LNCaP clone FGC (cell line): Measurements from ENCODE around the gene KRTCAP3.
"Not testable (repeated sequence)": the region's sequence is repeated elsewhere in the genome, so short reads cannot be mapped to it uniquely, and the experiment has no call there.

Source experiments
- DNase-seq: peaks from one replicate; pipeline ENCODE4 v3.0.0-alpha.2; 2011; ENCODE audit warnings: low read depth
- H3K4me3 ChIP-seq: 2 replicates; pipeline ENCODE4 v1.5.1; 2011; ENCODE audit warnings: mild to moderate bottlenecking, low read depth, low read length, control low read depth
- CTCF ChIP-seq: IDR thresholded peaks from 2 replicates; pipeline ENCODE4 v1.5.1; 2012; ENCODE audit warnings: mild to moderate bottlenecking; ENCODE audit not compliant: control insufficient read depth, insufficient read depth; ENCODE audit errors: extremely low read depth

Gene KRTCAP3

GRCh38 chr2:27409321-27410073 is 32.7 kb upstream of the KRTCAP3 start, which contains the start of gene PPM1G:
Gene PPM1G (minus strand): TSS chr2:27409591. CDS start chr2:27409422, 169 bp downstream.
- no peak for TF ChIP-seq CTCF
- peak within 1 kb of the TSS; percentile 94 for H3K4me3 ChIP-seq
- peak; percentile 74 for DNase-seq

- no peak for TF ChIP-seq CTCF
- no peak overlapping the region for H3K4me3 ChIP-seq
- DNase-seq = no peak
Observed at GRCh38 chr2:27412419-27413152, 29.6 kb upstream of the KRTCAP3 start.

GRCh38 chr2:27416151-27416550 is 26.0 kb upstream of the KRTCAP3 start:
- no peak for DNase-seq
- H3K4me3 ChIP-seq = no peak overlapping the region
- no peak for TF ChIP-seq CTCF

- TF ChIP-seq CTCF = no peak
- no peak overlapping the region for H3K4me3 ChIP-seq
- peak; percentile 88 for DNase-seq
Observed at GRCh38 chr2:27420996-27421395, 21.2 kb upstream of the KRTCAP3 start.

- no peak for DNase-seq
- no peak for TF ChIP-seq CTCF
- H3K4me3 ChIP-seq = no peak overlapping the region
Observed at GRCh38 chr2:27421660-27422250, 20.4 kb upstream of the KRTCAP3 start.

- no peak overlapping the region for H3K4me3 ChIP-seq
- no peak for DNase-seq
- no peak for TF ChIP-seq CTCF
Observed at GRCh38 chr2:27422958-27423357, 19.2 kb upstream of the KRTCAP3 start.

GRCh38 chr2:27425039-27425438 is 17.1 kb upstream of the KRTCAP3 start:
- not testable (repeated sequence) for H3K4me3 ChIP-seq, DNase-seq
